HPDE6-E6E7 (cell line): ENCODE results near the gene C9orf43.
A peak's percentile ranks its signal among the peaks of the same experiment; 100 is the strongest.
"Not testable (repeated sequence)": the region's sequence is repeated elsewhere in the genome, so short reads cannot be mapped to it uniquely, and the experiment has no call there.

Experiments
- DNase-seq: peaks from one replicate; pipeline ENCODE4 v3.0.0; 2011; ENCODE audit warnings: missing footprints; ENCODE audit errors: extremely low spot score

Gene C9orf43, protein sequence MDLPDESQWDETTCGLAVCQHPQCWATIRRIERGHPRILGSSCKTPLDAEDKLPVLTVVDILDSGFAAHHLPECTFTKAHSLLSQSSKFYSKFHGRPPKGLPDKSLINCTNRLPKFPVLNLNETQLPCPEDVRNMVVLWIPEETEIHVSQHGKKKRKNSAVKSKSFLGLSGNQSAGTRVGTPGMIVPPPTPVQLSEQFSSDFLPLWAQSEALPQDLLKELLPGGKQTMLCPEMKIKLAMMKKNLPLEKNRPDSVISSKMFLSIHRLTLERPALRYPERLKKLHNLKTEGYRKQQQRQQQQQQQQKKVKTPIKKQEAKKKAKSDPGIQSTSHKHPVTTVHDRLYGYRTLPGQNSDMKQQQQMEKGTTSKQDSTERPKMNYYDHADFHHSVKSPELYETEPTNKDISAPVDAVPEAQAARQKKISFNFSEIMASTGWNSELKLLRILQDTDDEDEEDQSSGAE

DNA sequence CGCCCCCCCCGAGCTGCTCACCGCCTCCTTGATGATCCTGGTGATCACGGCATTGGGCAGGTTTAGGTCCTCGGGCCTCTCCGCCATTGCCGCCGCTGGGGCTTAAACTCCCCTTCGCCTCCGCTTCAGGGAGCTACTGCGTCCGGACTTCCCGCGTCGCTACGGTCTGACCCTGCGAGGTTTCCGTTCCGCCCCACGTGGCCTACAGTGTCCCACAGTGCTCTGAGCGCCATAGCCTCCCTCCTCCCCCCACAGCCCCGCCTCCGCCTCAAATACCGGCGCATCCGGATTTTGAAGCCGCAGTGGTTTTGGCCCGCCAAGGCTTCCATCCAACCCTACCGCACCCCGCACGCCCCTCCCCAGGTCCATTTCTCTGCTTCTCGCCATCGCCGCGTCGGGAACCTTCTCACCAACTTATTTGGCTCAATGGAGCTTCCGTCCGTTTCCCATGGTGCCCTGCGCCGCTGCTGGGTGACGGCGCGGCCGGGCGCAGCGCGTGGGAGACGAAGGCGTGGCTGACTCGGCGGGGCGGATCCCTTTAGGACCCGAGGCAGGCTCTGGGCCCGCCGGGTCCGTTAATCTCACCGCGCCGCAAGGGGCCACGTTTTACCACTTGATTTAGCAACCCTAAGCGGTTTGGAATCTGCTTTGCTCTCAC lies at the start of gene C9orf43, which contains the start of gene POLE3:
C9orf43 (plus strand) TSS at position 541 of the 658 bp plus-strand sequence. CDS start 2,747 bp downstream, outside the sequence.
POLE3 (minus strand) TSS at position 469 of the 658 bp plus-strand sequence; CDS start at position 87, 382 bp downstream.
- peak; percentile 94 for DNase-seq

DNA sequence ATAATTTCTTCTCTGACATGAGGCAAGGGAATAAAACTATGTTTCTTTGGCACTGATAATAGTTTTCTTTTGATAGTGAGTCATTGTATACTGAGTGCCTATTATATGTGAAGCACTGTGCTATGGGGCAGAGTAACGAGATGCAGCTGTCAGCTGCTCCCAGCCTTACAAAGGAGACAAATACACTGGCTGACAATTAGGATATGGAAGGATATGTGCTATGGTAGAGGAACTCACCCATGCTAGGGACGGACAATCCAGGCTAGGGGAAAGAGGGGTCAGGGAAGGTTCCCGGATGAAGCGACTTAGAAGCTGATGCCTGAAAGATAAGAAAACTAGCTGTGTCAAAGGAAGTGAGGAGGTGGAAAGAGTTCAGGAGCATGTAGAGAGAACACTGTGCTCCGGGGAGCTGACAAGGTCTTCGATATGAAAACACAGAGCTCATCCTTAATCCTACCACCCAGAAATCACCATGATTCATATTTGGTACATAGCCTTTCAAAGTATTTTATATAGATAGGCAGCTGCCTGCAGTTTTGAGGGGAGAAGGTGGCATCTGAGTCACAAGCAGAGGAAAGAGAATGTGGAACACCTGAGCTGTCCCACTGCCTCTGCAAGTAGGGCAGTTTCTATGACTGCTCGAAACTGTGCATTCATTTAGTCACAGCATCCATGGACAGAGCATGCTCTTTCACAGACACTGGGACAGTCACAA lies 49.1 kb upstream of the C9orf43 start:
- DNase-seq = no peak

DNA sequence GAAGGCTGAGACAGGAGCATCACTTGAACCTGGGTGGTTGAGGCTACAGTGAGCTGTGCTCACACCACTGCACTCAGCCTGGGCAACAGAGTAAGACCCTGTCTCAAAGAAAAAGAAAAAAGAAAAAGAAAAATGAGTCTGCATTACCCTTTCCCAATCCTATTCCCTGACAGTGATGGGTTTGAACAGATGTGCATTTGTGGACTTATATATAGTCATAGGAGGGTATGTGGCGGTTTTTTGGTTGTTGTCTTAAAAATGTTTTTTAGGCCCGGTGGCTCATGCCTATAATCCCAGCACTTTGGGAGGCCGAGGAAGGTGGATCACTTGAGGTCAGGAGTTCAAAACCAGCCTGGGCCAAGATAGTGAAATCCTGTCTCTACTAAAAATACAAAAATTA lies 47.2 kb upstream of the C9orf43 start:
- no peak for DNase-seq

DNA sequence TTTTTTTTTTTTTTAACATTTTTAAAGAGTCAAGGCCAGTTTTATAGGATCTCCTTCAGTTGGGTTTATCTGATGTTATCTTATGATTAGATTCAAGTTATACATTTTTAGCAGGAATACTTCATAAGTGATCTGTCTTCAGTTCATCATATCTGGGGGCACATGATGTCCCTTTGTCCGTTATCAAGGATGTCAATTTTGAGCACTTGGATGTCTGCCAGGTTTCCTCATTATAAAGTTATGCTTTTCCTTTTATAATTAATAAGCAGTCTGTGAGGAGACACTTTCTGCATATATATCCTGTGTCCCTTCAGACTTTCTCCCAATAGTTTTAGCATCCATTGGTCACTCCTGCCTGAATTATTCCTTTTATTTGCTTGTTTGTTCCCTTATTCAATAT lies 45.6 kb upstream of the C9orf43 start:
- no peak for DNase-seq

DNA sequence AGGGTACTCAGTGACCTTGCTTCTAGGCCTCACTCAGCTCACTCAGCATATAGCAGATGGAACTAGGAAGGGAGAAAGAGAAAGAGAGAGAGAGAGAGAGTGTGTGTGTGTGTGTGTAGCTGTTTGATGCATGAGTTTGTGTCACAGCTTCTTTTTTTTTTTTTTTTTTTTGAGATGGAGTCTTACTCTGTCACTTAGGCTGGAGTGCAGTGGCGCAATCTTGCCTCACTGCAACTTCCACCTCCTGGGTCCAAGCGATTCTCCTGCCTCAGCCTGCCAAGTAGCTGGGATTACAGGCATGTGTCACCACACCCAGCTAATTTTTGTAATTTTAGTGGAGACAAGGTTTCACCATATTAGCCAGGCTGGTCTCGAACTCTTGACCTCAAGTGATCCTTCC lies 44.9 kb upstream of the C9orf43 start:
- not testable (repeated sequence) for DNase-seq

DNA sequence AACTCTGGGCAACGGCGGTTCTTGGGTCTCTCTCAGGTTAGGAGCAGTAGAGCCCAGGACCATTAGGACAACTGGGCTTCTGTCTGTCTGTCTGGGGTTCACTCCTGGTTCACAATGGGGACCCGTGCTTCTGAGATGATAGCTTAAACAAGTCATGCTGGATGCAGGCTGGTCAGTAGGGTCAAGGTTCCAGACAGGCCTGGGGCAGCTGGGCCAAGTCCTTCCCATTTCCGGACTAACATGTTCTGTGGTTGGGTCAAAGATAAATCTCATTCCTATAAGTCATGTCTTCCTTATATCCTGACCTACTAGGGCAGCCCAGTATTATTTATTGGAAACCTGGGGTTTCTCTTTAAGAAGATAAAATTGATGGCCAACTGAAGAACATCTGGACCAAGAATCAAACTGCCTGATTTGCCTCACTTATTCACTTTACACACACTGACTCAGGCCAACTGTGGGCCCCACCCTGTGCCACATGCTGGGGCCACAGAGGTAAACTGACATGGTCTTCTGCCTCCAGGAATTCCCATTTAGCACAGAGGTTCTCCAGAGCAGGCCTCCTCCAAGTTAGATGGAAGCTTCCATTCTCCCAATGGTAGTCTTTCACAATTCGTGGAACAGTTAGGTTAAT lies 42.1 kb upstream of the C9orf43 start:
- DNase-seq = no peak

DNA sequence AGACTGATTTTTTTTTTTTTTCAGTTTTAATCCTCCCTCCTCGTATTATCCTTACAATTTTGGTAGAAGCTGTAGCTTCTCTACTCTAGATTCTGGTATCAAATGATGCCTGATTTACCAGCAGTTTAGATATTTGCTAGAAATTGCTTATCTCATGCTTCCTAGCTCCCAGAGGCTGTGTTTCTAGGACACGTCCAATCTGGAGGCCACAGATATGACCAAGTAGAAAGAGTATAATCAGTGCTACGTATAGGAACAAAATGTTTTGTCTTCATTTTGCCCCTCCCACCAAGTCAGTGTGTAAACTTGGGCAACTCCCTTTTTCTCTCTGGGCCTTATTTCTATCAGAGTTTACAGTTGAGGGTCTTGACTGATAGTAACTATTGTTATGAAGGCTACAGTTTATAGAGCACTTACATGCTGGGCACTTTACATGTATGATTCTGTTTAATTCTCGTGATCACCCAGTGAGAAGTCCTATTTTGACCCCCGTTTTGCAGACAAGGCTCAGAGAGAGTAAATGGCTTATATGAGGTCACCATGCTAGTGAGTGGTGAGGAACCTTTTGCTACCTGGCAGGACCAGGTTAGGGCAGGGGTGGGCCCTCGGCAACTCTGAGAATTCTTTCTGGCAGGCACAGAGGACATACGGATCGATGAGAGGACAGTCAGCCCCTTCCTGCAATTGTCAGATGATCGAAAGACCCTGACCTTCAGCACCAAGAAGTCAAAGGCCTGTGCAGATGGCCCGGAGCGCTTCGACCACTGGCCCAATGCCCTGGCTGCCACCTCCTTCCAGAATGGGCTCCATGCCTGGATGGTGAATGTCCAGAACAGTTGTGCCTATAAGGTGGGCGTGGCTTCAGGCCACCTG lies 41.3 kb upstream of the C9orf43 start:
- no peak for DNase-seq

DNA sequence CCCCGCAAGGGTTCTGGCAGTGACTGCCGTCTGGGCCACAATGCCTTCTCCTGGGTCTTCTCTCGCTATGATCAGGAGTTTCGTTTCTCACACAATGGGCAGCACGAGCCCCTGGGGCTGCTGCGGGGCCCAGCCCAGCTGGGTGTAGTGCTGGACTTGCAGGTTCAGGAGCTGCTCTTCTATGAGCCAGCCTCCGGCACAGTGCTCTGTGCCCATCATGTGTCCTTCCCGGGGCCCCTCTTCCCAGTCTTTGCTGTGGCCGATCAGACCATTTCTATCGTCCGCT lies 40.7 kb upstream of the C9orf43 start:
- DNase-seq = no peak

DNA sequence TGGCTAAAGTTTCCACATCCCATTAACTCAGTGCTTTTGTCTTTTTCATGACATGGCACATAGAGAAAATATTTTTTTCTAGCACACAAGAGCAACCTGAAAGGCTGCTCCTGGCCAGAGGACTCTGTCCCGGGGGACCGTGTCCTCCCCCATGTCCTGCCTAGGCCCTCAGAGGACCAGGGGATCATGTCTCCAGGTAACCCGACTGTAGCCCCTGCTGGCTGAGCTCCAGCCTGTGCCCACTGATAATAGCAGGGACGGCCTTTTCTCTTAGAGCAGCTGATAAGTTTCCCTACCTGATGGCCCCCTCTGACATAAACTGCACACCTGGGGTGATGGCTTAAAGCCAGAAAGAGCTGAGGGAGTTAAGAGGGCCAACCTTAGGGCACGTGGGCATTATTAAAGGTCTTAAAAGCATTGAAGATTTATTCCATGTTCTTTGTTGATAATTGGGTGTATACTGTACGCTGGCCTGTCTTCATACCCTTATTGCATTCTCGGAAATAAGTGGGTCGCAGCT lies 39.7 kb upstream of the C9orf43 start:
- DNase-seq = no peak

DNA sequence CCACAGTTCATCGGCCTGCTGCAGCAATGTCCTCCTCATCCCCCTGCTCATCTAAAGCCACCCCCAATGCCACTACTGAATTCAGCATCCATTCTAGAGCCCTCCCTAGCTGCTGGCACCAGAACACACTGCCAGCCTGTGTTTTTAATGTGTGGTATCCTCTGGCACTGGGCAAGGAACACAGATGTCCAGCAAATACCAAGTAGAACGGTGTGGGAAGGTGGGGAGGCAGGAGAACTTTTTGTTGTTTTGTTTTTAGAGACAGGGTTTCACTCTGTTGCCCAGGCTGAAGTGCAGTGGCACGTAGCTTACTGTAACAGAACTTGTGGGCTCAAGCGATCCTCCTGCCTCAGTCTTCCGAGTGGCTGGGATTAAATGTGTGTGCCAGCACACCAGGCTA lies 38.5 kb upstream of the C9orf43 start:
- DNase-seq = no peak

DNA sequence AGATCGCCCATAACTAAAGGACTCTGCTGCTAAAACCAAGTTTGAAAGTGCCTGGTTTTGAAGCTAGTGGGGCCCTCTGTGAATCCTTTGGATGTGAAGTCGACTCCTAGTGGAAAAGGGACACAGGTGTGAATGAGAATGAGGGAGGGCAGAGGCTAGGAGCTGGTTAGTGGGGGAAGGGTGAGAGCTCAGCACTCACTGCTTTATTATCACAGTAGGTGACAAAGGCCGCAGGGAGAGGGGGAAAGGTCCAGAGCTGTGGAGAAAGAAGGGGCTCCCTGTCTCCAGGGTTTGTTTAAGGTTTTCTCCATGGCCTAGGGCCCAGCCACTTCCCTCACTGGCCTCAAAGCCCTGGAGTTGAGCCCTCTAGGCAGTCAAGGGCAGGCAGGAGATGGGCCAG lies 37.3 kb upstream of the C9orf43 start:
- DNase-seq = no peak

DNA sequence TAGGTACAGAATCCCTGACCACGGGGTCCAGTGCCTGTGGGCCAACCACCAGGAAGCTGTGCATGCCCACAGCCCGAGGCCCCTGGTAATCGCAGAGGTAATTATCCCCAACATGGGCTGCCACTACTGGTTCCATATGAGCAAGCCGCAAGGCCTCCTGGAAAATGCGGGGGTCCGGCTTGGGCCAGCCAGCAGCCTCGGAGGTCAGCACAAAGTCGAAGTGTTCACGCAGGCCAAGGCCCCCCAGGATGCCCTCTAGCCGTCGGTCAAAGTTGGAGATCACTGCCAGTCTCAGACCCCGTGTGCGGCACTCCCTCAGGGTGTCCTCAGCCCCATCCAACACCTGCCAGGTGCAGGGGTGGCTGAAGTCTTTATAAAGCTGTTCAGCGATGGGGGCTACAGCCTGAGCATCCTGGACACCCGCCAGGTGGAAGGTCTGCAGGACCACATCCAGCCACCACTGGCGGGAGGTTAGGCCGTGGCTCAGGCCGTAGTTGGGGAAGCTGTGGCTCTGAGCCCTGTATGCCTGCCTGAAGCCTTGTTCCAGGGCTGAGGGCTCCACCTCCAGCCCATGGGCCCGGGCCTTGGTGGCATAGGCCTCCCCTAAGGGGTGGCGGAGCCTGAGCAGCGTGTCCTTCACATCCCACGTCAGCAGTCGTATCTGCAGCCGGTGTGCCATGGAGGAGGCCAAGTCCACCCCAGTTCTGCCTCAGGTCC lies 36.7 kb upstream of the C9orf43 start:
- no peak for DNase-seq

DNA sequence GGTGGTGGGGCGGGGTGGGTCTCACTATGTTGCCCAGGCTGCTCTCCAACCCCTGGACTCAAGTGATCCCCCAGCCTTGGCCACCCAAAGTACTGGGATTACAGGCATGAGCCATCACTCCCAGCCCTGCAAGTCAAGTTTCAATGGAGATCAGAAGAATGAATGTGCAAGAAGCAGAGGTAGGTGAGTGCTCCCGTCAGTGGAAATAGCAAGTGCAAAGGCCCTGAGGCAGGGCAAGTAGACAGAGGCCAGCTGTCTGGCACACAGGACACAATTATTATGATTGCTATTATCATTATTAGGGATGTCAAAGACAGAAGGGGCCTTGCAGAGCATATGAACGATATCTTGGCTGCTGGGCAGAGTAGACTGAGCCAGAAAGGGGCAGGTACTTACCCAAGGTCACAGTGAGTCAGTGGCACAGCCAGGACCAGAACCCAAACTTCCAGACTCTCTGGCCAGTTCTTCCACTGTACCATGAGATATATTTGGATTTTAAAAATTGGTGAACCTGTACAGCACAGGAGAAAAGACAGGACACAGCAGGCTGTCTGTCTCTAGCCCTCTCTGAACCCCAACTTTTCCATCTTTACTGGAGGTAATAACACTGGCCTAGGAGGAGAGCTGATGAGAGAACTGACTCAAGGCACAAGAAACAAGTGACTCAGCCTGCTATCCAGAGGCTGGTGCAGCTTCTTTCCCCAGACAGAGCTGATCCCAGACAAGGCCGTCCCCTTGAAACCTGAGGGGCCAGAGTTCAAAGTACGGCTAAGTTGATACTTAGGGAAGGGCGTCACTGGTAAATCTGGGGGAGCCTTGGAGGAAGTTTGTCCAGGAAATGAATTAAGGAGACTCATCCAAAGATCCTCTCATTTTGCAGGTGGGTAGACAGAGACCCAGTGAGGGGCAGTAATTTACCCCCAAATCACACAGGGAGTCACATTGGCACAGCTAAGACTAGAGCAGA lies 35.2 kb upstream of the C9orf43 start:
- DNase-seq = no peak

DNA sequence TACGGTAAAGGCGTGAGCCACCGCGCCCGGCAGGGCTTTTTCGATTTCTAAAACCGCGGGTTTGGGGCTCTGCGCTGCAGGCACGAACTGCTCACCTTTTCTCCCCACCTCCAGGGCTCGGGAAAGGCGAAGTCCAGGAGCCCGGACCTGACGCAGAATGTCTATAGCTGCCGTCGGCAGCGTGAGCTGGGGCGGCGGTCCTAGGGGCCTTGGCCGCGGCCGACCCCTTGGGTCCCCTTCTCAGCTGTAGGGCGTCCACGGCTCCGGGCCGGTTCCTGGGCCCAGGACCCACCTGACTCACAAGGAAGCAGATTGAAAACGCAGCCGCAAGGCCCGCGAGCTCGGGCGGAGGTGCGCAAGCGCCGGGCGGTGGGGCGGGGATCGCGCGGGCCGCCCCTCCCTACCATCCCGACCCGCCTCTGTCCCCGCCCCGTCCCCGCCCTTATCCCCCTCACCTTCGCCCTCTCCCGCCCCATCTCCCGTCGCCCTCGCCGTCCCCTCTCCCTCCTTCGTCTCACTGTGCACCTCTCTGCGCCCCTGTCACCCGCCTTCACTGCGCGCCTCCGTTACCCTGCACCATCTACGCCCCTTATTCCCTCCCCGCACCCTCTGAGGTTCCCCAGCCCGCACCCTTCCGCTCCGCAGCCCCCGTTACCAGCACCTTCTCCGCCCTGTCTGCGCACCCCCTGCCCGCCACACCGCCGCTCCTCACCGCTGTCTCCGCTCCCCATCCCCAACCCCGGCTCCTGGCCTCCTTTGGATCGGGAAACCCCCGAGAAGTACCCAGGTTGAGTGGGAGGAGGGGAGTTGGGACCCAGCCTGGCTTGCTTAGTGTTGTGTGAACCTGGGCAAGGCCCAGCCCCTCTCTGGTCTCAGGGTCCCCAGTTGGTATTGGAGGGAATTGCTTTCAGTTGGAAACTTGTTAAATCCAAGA lies 33.6 kb upstream of the C9orf43 start, which contains the start of gene HDHD3:
HDHD3 (minus strand) TSS at position 353 of the 934 bp plus-strand sequence. CDS start 2,632 bp downstream, outside the sequence.
- peak; percentile 89 for DNase-seq

DNA sequence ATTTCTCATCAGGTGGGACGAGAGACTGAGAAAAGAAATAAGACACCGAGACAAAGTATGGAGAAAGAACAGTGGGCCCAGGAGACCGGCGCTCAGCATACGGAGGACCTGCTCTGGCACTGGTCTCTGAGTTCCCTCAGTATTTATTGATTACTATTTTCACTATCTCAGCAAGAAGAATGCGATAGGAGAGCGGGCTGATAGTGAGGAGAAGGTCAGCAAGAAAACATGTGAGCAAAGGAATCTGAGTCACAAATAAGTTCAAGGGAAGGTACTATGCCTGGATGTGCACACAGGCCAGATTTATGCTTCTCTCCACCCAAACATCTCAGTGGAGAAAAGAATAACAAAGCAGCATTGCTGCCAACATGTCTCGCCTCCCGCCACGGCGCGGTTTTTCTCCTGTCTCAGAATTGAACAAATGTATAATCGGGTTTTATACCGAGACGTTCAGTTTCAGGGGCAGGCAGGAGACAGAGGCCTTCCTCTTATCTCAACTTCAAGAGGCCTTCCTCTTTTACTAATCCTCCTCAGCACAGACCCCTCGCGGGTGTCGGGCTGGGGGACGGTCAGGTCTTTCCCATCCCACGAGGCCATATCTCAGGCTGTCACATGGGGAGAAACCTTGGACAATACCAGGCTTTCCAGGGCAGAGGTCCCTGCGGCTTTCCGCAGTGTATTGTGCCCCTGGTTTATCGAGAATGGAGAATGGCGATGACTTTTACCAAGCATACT lies 31.3 kb upstream of the C9orf43 start:
- DNase-seq = not testable (repeated sequence)

DNA sequence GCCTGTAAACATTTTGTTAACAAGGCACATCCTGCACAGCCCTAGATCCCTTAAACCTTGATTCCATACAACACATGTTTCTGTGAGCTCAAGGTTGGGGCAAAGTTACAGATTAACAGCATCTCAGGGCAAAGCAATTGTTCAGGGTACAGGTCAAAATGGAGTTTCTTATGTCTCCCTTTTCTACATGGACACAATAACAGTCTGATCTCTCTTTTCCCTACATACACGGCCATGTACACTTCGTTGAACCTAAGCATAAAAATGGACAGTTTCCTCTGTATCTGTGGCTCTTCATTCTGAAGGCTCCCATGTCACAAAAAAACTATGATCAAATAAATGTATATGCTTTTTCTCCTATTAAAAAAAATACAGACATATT lies 30.7 kb upstream of the C9orf43 start:
- DNase-seq = not testable (repeated sequence)

DNA sequence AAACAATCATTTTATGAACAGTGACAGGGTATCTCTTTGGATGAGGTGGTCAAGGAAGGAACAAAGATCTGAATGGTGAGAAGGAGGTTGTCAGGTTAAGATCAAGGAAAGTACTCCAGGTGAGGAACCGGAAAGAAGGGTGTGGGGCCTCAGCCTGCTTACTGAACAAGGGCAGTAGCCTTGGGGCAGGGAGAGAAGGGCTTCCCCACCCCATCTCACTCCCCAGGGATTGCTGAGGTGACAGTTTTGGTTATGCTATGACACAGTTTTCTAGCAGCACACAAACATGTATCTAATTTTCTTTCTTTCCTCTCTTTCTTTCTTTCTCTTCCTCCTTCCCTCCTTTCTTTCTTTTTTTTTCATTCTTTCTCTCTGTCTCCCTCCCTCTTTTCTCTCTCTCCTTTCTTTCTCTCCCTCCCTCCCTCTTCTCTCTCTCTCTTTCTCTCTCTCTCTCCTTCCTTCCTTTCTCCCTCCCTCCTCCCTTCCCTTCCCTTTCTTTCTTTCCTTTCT lies 29.6 kb upstream of the C9orf43 start:
- no peak for DNase-seq
